ENCODE measurements around the gene BEX3. TPM values are rescaled to one million over a fixed set of nuclear protein-coding genes. Genes with fewer than 3 reads are reported as not detected.

The BEX3 gene
- total and polyA plus RNA-seq, 8 donors, result 91.0 to 426 (median 372) TPM

- Histone ChIP-seq H3K27ac (no peak overlapping the region), H3K4me1 (no peaks in the 10 kb centered on the region), H3K36me3 (no peaks in the 10 kb centered on the region), H3K27me3 (no peaks in the 10 kb centered on the region), H3K9me3 (no peaks in the 10 kb centered on the region), H3K4me3 (no peak overlapping the region)
- TF ChIP-seq CTCF (IDR thresholded peaks at IDR 0.05), result no peak
- DNase-seq (no peak), ATAC-seq (no peak)
- intact Hi-C loops (cut with DNase I), result no loop called here
Observed at GRCh38 chrX:103415528-103415927, 39.2 kb downstream of the BEX3 start.

GRCh38 chrX:103417370-103417769, 41.0 kb downstream of the BEX3 start:
- intact Hi-C loops (cut with DNase I), result no loop called here
- no peak overlapping the region for H3K4me3 ChIP-seq
- no peaks in the 10 kb centered on the region for H3K9me3 ChIP-seq
- no peak for DNase-seq
- no peaks in the 10 kb centered on the region for H3K36me3 ChIP-seq
- H3K4me1 ChIP-seq, result no peaks in the 10 kb centered on the region
- H3K27me3 ChIP-seq, result no peaks in the 10 kb centered on the region
- no peak for ATAC-seq
- no peak for TF ChIP-seq CTCF (IDR thresholded peaks at IDR 0.05)
- H3K27ac ChIP-seq, result no peak overlapping the region

- ATAC-seq (no peak), DNase-seq (no peak)
- H3K27ac ChIP-seq, result no peak overlapping the region
- intact Hi-C loops (cut with DNase I), result no loop called here
- H3K9me3 ChIP-seq, result no peaks in the 10 kb centered on the region
- no peak for TF ChIP-seq CTCF (IDR thresholded peaks at IDR 0.05)
- no peaks in the 10 kb centered on the region for H3K27me3 ChIP-seq
- H3K4me1 ChIP-seq, result no peaks in the 10 kb centered on the region
- H3K4me3 ChIP-seq, result no peak overlapping the region
- H3K36me3 ChIP-seq, result no peaks in the 10 kb centered on the region
Observed at GRCh38 chrX:103417933-103418332, 41.6 kb downstream of the BEX3 start.

- H3K4me1 ChIP-seq, result no peaks in the 10 kb centered on the region
- DNase-seq, result no peak
- no peak overlapping the region for H3K27ac ChIP-seq
- H3K4me3 ChIP-seq, result no peak overlapping the region
- no peaks in the 10 kb centered on the region for H3K27me3 ChIP-seq
- no peaks in the 10 kb centered on the region for H3K9me3 ChIP-seq
- TF ChIP-seq CTCF (IDR thresholded peaks at IDR 0.05), result no peak
- ATAC-seq, result no peak
- H3K36me3 ChIP-seq, result no peaks in the 10 kb centered on the region
- intact Hi-C loops (cut with DNase I), result no loop called here
Observed at GRCh38 chrX:103418811-103419340, 42.5 kb downstream of the BEX3 start.

GRCh38 chrX:103423955-103424638, 47.8 kb downstream of the BEX3 start:
- Histone ChIP-seq H3K36me3 (no peaks in the 10 kb centered on the region), H3K4me1 (no peaks in the 10 kb centered on the region), H3K27me3 (no peaks in the 10 kb centered on the region), H3K4me3 (no peak overlapping the region), H3K27ac (no peak overlapping the region), H3K9me3 (no peaks in the 10 kb centered on the region)
- ATAC-seq (no peak), DNase-seq (no peak)
- no peak for TF ChIP-seq CTCF (IDR thresholded peaks at IDR 0.05)
- intact Hi-C loops (cut with DNase I), result no loop called here

Other genes starting within 250 kb of the BEX3 start
- gene BEX4, start 161.4 kb upstream of the BEX3 start, total RNA-seq, result 10 to 100 TPM; 28.8 to 33.5 TPM
- 100 to 1,000 TPM in 1 of 6 donors, 10 to 100 TPM in 5; 75.8 to 102 (median 91.9) TPM for gene BEX4, start 161.4 kb upstream of the BEX3 start, polyA plus RNA-seq (ENCODE audit: insufficient read length in 6 of 6)
- 10 to 100 TPM; 51.7 to 51.8 TPM for gene TCEAL8, start 121.4 kb upstream of the BEX3 start, total RNA-seq
- 100 to 1,000 TPM; 108 to 120 (median 112) TPM for gene TCEAL8, start 121.4 kb upstream of the BEX3 start, polyA plus RNA-seq (ENCODE audit: insufficient read length in 6 of 6)
- gene TCEAL5, start 99.8 kb upstream of the BEX3 start, total RNA-seq, result not detected
- gene TCEAL5, start 99.8 kb upstream of the BEX3 start, polyA plus RNA-seq (ENCODE audit: insufficient read length in 6 of 6), result 1 to 10 TPM; 1.4 to 2.0 (median 1.7) TPM
- 10 to 100 TPM in 1 of 2 donors, 1 to 10 TPM in 1; 9.7 to 19.3 TPM for gene BEX2, start 65.5 kb upstream of the BEX3 start, total RNA-seq
- gene BEX2, start 65.5 kb upstream of the BEX3 start, polyA plus RNA-seq (ENCODE audit: insufficient read length in 6 of 6), result 10 to 100 TPM; 20.5 to 38.4 (median 25.1) TPM
- gene TCEAL7, start 46.3 kb upstream of the BEX3 start, total RNA-seq, result 1 to 10 TPM; 3.5 to 8.2 TPM
- 10 to 100 TPM; 19.3 to 28.6 (median 23.9) TPM for gene TCEAL7, start 46.3 kb upstream of the BEX3 start, polyA plus RNA-seq (ENCODE audit: insufficient read length in 6 of 6)
- gene TCEAL9, start 20.0 kb upstream of the BEX3 start, total RNA-seq, result 10 to 100 TPM; 47.8 to 55.0 TPM
- 100 to 1,000 TPM; 130 to 154 (median 142) TPM for gene TCEAL9, start 20.0 kb upstream of the BEX3 start, polyA plus RNA-seq (ENCODE audit: insufficient read length in 6 of 6)
- gene RAB40A, start 143.0 kb downstream of the BEX3 start, total RNA-seq, result under 1 TPM; 0.17 to 0.21 TPM
- 1 to 10 TPM; 3.3 to 4.2 (median 3.5) TPM for gene RAB40A, start 143.0 kb downstream of the BEX3 start, polyA plus RNA-seq (ENCODE audit: insufficient read length in 6 of 6)
- gene TCEAL4, start 209.0 kb downstream of the BEX3 start, total RNA-seq, result 10 to 100 TPM; 67.5 to 77.2 TPM
- gene TCEAL4, start 209.0 kb downstream of the BEX3 start, polyA plus RNA-seq (ENCODE audit: insufficient read length in 6 of 6), result 100 to 1,000 TPM; 129 to 164 (median 143) TPM
- 10 to 100 TPM; 20.8 to 21.3 TPM for gene TCEAL3, start 231.4 kb downstream of the BEX3 start, total RNA-seq
- gene TCEAL3, start 231.4 kb downstream of the BEX3 start, polyA plus RNA-seq (ENCODE audit: insufficient read length in 6 of 6), result 10 to 100 TPM; 24.7 to 30.4 (median 27.3) TPM